Duodenal mucosa (tissue), 2 donors: ENCODE data around the gene ZNF618.

ENCODE experiments used
- H3K27ac ChIP-seq: one replicate; pipeline ENCODE4 v1.7.0; 2013; ENCODE audit warnings: low read depth, low read length
- H3K27me3 ChIP-seq, 2 donors: one replicate each; pipeline ENCODE4 v1.7.0; 2013; ENCODE audit warnings: low read length in 2 of 2, control low read depth in 1 of 2; ENCODE audit not compliant: insufficient read depth in 2 of 2, control insufficient read depth in 1 of 2
- H3K36me3 ChIP-seq, 2 donors: one replicate each; pipeline ENCODE4 v1.7.0; 2013; ENCODE audit warnings: low read length in 2 of 2, control low read depth in 1 of 2; ENCODE audit not compliant: insufficient read depth in 2 of 2, control insufficient read depth in 1 of 2
- H3K4me1 ChIP-seq, 2 donors: one replicate each; pipeline ENCODE4 v1.7.0; 2013; ENCODE audit warnings: low read length in 2 of 2, control low read depth in 1 of 2; ENCODE audit not compliant: insufficient read depth in 2 of 2, control insufficient read depth in 1 of 2
- H3K4me3 ChIP-seq, 2 donors: one replicate each; pipeline ENCODE4 v1.7.0; 2013; ENCODE audit warnings: low read length in 2 of 2, low read depth in 1 of 2
- H3K9ac ChIP-seq, 2 donors: one replicate each; pipeline ENCODE4 v1.7.0; 2013; ENCODE audit warnings: low read length in 2 of 2, low read depth in 1 of 2
- H3K9me3 ChIP-seq, 2 donors: one replicate each; pipeline ENCODE4 v1.7.0; 2013; ENCODE audit warnings: low read length in 2 of 2, control low read depth in 1 of 2; ENCODE audit not compliant: control insufficient read depth in 1 of 2

The ZNF618 gene

DNA sequence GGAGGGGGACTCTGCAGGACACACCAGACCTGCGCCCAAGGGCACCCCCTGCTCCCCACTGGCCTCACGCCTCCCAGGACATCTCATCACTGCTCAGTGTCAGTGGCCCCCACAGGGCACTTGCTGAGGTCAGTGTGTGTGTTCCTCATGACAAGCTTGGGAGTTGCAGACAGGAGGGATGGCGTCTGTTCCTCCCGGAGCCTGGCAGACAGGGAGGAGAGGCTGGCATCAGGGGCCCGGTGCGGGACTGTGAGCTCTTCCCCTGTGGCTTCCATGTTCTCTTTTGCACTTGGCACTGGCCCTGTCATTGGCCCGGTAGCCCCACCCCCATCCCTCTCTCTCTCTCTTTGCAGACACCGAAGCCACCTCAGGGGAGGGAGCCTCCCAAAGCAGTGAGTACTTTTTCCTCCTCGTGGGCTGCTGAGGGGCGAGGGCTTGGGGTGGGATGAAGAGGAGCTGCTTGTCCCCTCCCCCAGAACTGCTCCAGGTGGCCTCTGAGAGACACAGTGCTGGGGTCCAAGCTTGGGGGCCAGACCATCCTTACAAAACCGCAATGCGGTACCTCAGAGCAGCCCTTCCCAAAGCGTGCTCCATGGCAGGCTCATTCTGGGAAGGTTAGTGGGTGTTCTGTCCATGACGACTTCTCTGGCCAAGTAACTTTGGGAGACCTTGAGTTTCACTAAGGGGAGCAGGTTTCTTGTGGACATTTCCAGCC, 126.3 kb downstream of the ZNF618 start:
- Histone ChIP-seq H3K27me3 (no peaks in the 10 kb centered on the region), H3K36me3 (peaks cover 5 to 17% of the 10 kb centered on the region in 2 donors), H3K9me3 (no peaks in the 10 kb centered on the region), H3K4me1 (no peaks in the 10 kb centered on the region), H3K27ac (no peak overlapping the region), H3K4me3 (no peak overlapping the region), H3K9ac (no peak overlapping the region)

DNA sequence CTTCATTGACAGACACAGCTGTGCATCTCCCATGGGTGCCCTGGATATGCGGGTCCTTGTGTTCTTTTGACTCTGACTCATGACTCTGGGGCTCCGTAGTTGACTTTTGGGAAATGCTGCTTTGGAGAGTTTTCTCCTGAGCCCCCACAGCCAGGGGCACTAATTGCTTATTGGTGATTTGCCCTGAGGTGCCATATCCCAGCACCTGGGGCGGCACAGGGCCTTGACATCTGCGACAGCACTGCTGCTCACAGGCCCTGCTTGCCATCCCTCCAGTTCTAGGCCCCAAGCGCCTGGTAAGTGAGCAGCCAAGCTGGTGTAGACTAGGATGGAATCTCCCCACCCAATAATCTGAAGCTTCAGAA, 126.9 kb downstream of the ZNF618 start:
- Histone ChIP-seq H3K27me3 (no peaks in the 10 kb centered on the region), H3K36me3 (peaks cover 5 to 17% of the 10 kb centered on the region in 2 donors), H3K27ac (no peak overlapping the region), H3K4me3 (no peak overlapping the region), H3K9ac (no peak overlapping the region), H3K9me3 (no peaks in the 10 kb centered on the region), H3K4me1 (no peaks in the 10 kb centered on the region)

DNA sequence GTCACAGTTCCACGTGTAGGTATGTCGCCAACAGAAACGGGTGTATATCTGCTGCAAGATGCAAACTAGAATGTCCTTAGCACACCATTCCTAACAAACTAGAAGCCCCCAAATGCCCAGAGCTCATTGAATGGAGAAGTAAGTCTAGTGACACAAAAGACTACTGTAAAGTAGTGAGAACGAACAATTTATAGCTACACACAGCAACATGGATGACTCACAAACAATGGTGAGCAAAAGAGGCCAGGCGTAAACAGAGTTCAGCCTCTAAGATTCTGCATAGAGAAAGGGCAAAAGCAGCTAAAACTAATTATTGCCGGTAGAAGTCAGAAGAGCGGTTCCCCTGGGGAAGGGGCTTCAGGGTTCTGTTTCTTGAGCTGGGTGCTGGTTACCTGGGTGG, 127.2 kb downstream of the ZNF618 start:
- Histone ChIP-seq H3K9ac (no peak overlapping the region), H3K27ac (no peak overlapping the region), H3K4me3 (no peak overlapping the region), H3K9me3 (no peaks in the 10 kb centered on the region), H3K27me3 (no peaks in the 10 kb centered on the region), H3K36me3 (peaks cover 5 to 15% of the 10 kb centered on the region in 2 donors), H3K4me1 (no peaks in the 10 kb centered on the region)

DNA sequence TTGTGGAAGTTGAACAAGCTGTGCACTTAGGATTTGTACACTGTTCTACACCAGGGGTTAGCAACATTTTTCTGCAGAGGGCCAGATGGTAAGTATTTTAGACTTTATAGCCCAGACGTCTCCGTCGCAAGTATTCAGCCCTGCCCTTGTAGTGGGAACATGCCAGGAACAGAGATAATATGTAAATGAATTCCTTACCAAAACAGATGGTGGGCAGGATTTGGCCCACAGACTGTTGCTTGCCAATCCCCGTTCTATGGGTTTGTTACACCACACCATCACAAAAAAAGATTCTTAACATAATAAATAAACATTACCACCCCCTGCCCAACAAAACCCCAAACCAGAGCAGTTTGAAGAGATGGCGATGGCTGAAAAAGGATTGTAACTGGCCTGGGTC, 127.6 kb downstream of the ZNF618 start:
- no peaks in the 10 kb centered on the region for H3K4me1 ChIP-seq
- H3K27ac ChIP-seq: no peak overlapping the region
- H3K36me3 ChIP-seq: peaks cover 8 to 11% of the 10 kb centered on the region in 2 donors
- no peak overlapping the region for H3K4me3 ChIP-seq
- no peak overlapping the region for H3K9ac ChIP-seq
- H3K9me3 ChIP-seq: no peaks in the 10 kb centered on the region
- H3K27me3 ChIP-seq: no peaks in the 10 kb centered on the region

DNA sequence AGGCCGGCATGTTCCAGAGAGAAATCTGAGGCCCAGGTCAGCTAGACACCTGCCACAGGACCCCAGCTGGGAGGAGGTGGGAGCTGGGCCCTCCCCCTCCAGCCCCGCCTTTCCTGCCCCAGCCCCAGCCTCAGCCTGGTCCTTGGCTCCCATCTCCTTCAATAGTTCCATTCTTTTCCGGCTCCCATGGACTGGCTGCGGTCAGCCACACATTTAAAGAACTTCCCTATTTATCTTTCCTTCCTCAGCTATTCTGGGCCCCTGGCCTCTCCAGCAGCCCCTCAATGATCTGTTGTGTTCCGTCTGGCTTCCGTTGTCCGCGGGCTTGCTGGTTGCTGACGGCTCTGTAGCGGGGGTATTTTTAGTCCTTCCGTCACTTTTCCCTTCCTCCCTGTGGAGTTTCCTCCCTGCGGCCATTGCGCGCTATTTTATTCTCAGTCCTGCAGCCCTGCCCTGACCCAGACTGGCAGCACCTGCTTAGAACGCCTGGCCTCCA, 128.2 kb downstream of the ZNF618 start:
- no peaks in the 10 kb centered on the region for H3K9me3 ChIP-seq
- H3K9ac ChIP-seq: no peak overlapping the region
- no peak overlapping the region for H3K27ac ChIP-seq
- H3K27me3 ChIP-seq: no peaks in the 10 kb centered on the region
- no peak overlapping the region for H3K4me3 ChIP-seq
- peaks cover 10% of the 10 kb centered on the region in 2 donors for H3K36me3 ChIP-seq
- no peaks in the 10 kb centered on the region for H3K4me1 ChIP-seq

DNA sequence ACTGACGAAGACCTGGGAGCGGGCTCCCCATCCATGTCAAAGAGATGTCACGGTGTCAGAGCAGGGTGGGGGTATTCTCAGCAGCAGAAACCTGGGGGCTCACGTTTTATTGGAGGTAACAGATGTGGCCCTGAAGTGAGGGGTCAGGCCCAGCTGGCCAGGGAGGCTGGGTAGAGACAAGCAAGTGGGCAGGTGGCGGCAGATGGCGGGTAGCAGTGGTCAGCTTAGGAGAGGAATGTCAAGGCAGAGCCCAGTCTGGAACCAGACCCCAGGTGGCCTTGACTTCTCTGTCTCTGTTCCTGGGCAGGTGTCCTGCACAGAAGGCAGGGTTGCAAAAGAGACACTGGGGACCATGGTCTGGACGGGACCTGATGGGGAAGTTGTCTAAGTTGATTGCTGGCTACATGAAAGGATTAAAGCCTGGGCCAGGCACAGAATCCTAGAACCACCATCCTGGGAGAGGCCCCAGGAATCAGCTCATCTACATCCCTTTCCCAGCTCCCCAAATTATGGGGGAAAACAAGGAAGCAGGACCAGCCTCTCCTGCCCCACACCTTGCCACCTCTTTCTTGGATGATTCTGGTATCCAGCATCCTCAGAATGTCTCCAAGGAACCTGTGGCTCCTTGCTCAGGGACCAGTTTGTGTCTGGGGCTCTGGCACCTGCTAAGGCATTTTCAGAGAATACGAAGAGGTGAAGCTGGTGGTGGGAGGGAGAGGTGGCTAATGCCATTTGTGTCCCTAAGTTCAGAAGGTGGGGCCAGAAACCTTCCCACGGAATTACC, 129.5 kb downstream of the ZNF618 start:
- Histone ChIP-seq H3K4me3 (no peak overlapping the region), H3K4me1 (no peaks in the 10 kb centered on the region), H3K27me3 (no peaks in the 10 kb centered on the region), H3K9me3 (no peaks in the 10 kb centered on the region), H3K27ac (no peak overlapping the region), H3K9ac (no peak overlapping the region), H3K36me3 (peaks cover 5 to 10% of the 10 kb centered on the region in 2 donors)

DNA sequence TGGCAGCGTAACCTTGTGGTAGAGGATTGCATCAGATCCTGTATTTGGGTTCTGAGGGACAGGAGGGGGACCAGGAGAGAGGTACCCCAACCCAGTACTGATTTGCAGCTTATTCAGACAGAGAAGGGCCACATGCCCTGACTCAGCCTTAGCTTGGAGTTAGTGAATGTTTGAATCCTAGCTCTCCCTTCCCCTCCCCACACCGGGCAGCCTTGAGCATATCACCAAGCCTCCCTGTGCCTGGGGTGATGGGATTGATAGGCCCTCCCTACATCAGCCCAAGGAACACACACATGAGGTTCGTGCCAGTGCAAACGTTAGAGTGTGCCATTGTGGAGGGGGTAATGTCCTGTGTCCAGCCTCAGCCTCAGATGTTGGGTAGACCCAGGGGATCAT, 130.0 kb downstream of the ZNF618 start:
- no peak overlapping the region for H3K9ac ChIP-seq
- no peak overlapping the region for H3K27ac ChIP-seq
- no peaks in the 10 kb centered on the region for H3K4me1 ChIP-seq
- peaks cover 4 to 13% of the 10 kb centered on the region in 2 donors for H3K36me3 ChIP-seq
- H3K27me3 ChIP-seq: no peaks in the 10 kb centered on the region
- H3K9me3 ChIP-seq: no peaks in the 10 kb centered on the region
- no peak overlapping the region for H3K4me3 ChIP-seq

DNA sequence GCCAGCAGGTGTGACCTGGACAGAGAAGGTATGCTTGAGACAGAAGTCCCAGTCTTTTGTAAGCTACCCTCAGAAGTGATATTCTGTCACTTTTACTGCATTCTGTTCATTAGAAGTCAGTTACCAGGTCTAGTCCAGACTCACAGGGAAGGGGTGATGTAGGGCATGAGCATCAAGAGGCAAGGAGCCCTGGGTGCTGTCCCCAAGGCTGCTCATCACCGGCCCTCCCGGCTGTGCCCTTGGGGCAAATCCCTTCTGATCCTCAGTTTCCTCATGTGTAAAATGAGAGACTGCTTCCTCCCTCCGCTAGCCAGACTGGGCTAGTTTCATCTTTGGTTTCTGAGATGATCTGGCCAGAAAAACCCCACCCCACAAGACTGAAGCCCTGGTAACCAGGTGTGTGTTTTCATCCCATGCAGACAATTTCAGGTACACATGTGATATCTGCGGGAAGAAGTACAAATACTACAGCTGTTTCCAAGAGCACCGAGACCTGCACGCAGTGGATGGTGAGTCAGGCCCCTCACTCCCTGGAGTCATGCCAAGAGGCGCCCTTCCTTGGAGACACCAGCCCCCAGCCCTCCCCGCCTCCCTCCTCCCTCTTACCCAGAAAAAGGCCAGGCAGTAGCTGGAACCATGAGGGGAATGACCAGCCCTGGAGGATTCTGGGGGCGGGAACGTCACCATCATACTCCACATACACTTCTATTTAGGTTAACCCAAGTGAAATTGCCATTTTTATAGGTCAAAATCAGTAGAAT, 131.0 kb downstream of the ZNF618 start:
- H3K4me3 ChIP-seq: no peak overlapping the region
- no peak overlapping the region for H3K27ac ChIP-seq
- H3K36me3 ChIP-seq: peaks cover 4 to 13% of the 10 kb centered on the region in 2 donors
- no peaks in the 10 kb centered on the region for H3K9me3 ChIP-seq
- H3K9ac ChIP-seq: no peak overlapping the region
- H3K4me1 ChIP-seq: no peaks in the 10 kb centered on the region
- H3K27me3 ChIP-seq: no peaks in the 10 kb centered on the region

DNA sequence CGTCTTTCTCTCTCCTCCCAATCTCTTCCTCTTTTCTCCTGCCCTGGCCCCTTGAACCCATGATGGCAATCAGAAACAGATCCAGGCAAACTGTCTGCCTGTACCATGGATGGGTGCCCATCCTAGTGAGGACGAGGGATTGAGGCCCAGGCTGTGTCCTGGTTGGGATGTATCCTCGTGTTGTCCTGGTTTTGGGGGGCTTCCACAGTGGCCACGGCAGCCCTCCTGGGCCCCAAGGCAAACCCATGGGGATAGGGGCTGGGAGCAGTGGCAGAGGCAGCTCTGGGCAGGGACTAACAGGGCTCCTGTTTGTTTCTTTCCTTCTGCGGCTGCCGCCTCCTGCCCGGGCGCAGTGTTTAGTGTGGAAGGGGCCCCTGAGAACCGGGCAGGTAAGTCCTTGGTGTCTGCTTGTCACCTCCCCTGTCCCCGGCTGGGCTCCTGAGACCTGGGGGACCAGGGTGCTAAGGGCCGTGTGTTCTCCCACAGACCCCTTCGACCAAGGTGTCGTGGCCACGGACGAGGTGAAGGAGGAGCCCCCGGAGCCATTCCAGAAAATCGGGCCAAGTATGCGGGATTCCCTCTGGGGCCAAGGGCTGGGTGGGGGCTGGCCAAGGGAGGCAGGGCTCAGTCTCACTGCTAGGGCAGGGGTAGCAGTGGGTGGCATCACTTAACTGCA, 132.0 kb downstream of the ZNF618 start:
- Histone ChIP-seq H3K27ac (no peak overlapping the region), H3K9ac (no peak overlapping the region), H3K9me3 (no peaks in the 10 kb centered on the region), H3K36me3 (peaks cover 4 to 13% of the 10 kb centered on the region in 2 donors), H3K4me1 (no peaks in the 10 kb centered on the region), H3K27me3 (no peaks in the 10 kb centered on the region), H3K4me3 (no peak overlapping the region)
